Loucy (cell line): Measurements from ENCODE around the gene C2CD4D.

Experiments used
- H2AFZ ChIP-seq: fragments of 200-600 bp; sonication (generic); 2 replicates; pipeline ENCODE4 v1.6.0; 2016; ENCODE audit warnings: antibody characterized with exemption, mild to moderate bottlenecking, low read length, moderate library complexity
- H3F3A ChIP-seq: fragments of 200-600 bp; 2 replicates; pipeline ENCODE4 v1.6.0; 2016; ENCODE audit warnings: antibody characterized with exemption, low read depth, mild to moderate bottlenecking
- H3K27me3 ChIP-seq: fragments of 200-600 bp; sonication (generic); 2 replicates; pipeline ENCODE4 v1.6.1; 2014; ENCODE audit warnings: low read length, mild to moderate bottlenecking; ENCODE audit not compliant: insufficient read depth, poor library complexity, severe bottlenecking
- H3K36me3 ChIP-seq: fragments of 200-600 bp; sonication (generic); 2 replicates; pipeline ENCODE4 v1.6.1; 2016; ENCODE audit warnings: low read length; ENCODE audit not compliant: insufficient read depth
- H3K4me1 ChIP-seq: fragments of 200-600 bp; sonication (generic); 2 replicates; pipeline ENCODE4 v1.5.1; 2014; ENCODE audit warnings: low read length, mild to moderate bottlenecking; ENCODE audit not compliant: insufficient read depth, poor library complexity, severe bottlenecking
- H3K4me2 ChIP-seq: fragments of 200-600 bp; sonication (generic); 2 replicates; pipeline ENCODE4 v1.6.0; 2014; ENCODE audit warnings: antibody characterized with exemption, low read length, low read depth, mild to moderate bottlenecking; ENCODE audit not compliant: poor library complexity, severe bottlenecking
- H3K4me3 ChIP-seq: fragments of 200-600 bp; sonication (generic); 2 replicates; pipeline ENCODE4 v1.5.1; 2014; ENCODE audit warnings: low read length, mild to moderate bottlenecking, mixed read lengths; ENCODE audit not compliant: poor library complexity, severe bottlenecking
- H3K79me2 ChIP-seq: fragments of 200-600 bp; sonication (generic); 2 replicates; pipeline ENCODE4 v1.6.1; 2014; ENCODE audit warnings: low read length; ENCODE audit not compliant: insufficient read depth
- H3K9ac ChIP-seq: fragments of 200-600 bp; sonication (generic); 2 replicates; pipeline ENCODE4 v1.6.0; 2014; ENCODE audit warnings: mild to moderate bottlenecking, low read depth, low read length, moderate library complexity; ENCODE audit not compliant: poor library complexity, severe bottlenecking
- H3K9me2 ChIP-seq: fragments of 200-600 bp; sonication (generic); replicated peaks from 2 replicates; pipeline ENCODE4 v1.6.1; 2016; ENCODE audit warnings: low read depth, low read length, mixed read lengths
- H3K9me3 ChIP-seq: fragments of 200-600 bp; sonication (generic); 2 replicates; pipeline ENCODE4 v1.6.1; 2014; ENCODE audit warnings: mild to moderate bottlenecking, antibody characterized with exemption, low read length, low read depth; ENCODE audit not compliant: insufficient read depth
- H4K20me1 ChIP-seq: fragments of 200-600 bp; sonication (generic); 2 replicates; pipeline ENCODE4 v1.6.0; 2014; ENCODE audit warnings: antibody characterized with exemption, low read length, mild to moderate bottlenecking; ENCODE audit not compliant: insufficient read depth, poor library complexity, severe bottlenecking
- CTCF ChIP-seq: fragments of 200-600 bp; sonication (generic); conservative IDR thresholded peaks from 2 replicates; pipeline ENCODE4 v1.5.1; 2014; ENCODE audit warnings: mild to moderate bottlenecking, antibody characterized with exemption, low read length
- EZH2phosphoT487 ChIP-seq: fragments of 200-600 bp; IDR thresholded peaks from 2 replicates; pipeline ENCODE4 v1.6.1; 2018; ENCODE audit warnings: antibody characterized with exemption, mild to moderate bottlenecking, moderate library complexity, borderline replicate concordance

The C2CD4D gene

GRCh38 chr1:151871284-151872030, 31.8 kb upstream of the C2CD4D start:
- Histone ChIP-seq H3K9me2 (no peaks in the 10 kb centered on the region), H3K9me3 (no peaks in the 10 kb centered on the region)

GRCh38 chr1:151868486-151868885, 28.9 kb upstream of the C2CD4D start:
- no peaks in the 10 kb centered on the region for H3K9me2 ChIP-seq
- H3K27me3 ChIP-seq, result no peaks in the 10 kb centered on the region
- H3K79me2 ChIP-seq, result no peaks in the 10 kb centered on the region
- H3K9me3 ChIP-seq, result no peaks in the 10 kb centered on the region
- H3K36me3 ChIP-seq, result no peaks in the 10 kb centered on the region
- no peaks in the 10 kb centered on the region for H3F3A ChIP-seq
- no peak overlapping the region for H3K4me3 ChIP-seq
- no peak overlapping the region for H2AFZ ChIP-seq
- H4K20me1 ChIP-seq, result no peaks in the 10 kb centered on the region
- no peak overlapping the region for H3K9ac ChIP-seq
- no peaks in the 10 kb centered on the region for H3K4me1 ChIP-seq
- no peak for TF ChIP-seq EZH2phosphoT487
- TF ChIP-seq CTCF, result no peak
- H3K4me2 ChIP-seq, result no peak overlapping the region

More at GRCh38 chr1:151871284-151872030, 31.8 kb upstream of the C2CD4D start:
- no peak overlapping the region for H3K9ac ChIP-seq
- peaks cover 9% of the 10 kb centered on the region for H3K4me1 ChIP-seq
- H3K4me2 ChIP-seq, result no peak overlapping the region
- no peak overlapping the region for H3K4me3 ChIP-seq
- H3K27me3 ChIP-seq, result no peaks in the 10 kb centered on the region
- no peaks in the 10 kb centered on the region for H3F3A ChIP-seq
- no peaks in the 10 kb centered on the region for H4K20me1 ChIP-seq
- no peak for TF ChIP-seq EZH2phosphoT487
- TF ChIP-seq CTCF, result no peak
- H3K79me2 ChIP-seq, result no peaks in the 10 kb centered on the region
- H2AFZ ChIP-seq, result no peak overlapping the region
- no peaks in the 10 kb centered on the region for H3K36me3 ChIP-seq

GRCh38 chr1:151867765-151868411, 28.3 kb upstream of the C2CD4D start:
- no peak overlapping the region for H3K9ac ChIP-seq
- no peak for TF ChIP-seq EZH2phosphoT487
- TF ChIP-seq CTCF, result no peak
- H3K4me1 ChIP-seq, result no peaks in the 10 kb centered on the region
- H3K9me2 ChIP-seq, result no peaks in the 10 kb centered on the region
- H4K20me1 ChIP-seq, result no peaks in the 10 kb centered on the region
- H2AFZ ChIP-seq, result no peak overlapping the region
- H3F3A ChIP-seq, result no peaks in the 10 kb centered on the region
- H3K4me3 ChIP-seq, result no peak overlapping the region
- no peaks in the 10 kb centered on the region for H3K27me3 ChIP-seq
- no peak overlapping the region for H3K4me2 ChIP-seq
- no peaks in the 10 kb centered on the region for H3K36me3 ChIP-seq
- H3K9me3 ChIP-seq, result no peaks in the 10 kb centered on the region
- no peaks in the 10 kb centered on the region for H3K79me2 ChIP-seq
